Uterus (tissue), 2 donors: ENCODE results near the gene FGFR3.

Source experiments
- CTCF ChIP-seq, 4 experiments: fragments of 200-600 bp in 2 of 4; fragments of 450-650 bp in 2 of 4; sonication (generic) in 2 of 4; IDR thresholded peaks; one replicate each; pipeline ENCODE4 v1.5.1; 2016 to 2019; ENCODE audit warnings: antibody characterized with exemption in 4 of 4, mild to moderate bottlenecking in 2 of 4, moderate library complexity in 1 of 4
- POLR2A ChIP-seq, 2 donors: fragments of 450-650 bp; IDR thresholded peaks; one replicate each; pipeline ENCODE4 v1.6.1; 2016; ENCODE audit warnings: antibody characterized with exemption in 2 of 2, mild to moderate bottlenecking in 1 of 2, moderate library complexity in 1 of 2

DNA sequence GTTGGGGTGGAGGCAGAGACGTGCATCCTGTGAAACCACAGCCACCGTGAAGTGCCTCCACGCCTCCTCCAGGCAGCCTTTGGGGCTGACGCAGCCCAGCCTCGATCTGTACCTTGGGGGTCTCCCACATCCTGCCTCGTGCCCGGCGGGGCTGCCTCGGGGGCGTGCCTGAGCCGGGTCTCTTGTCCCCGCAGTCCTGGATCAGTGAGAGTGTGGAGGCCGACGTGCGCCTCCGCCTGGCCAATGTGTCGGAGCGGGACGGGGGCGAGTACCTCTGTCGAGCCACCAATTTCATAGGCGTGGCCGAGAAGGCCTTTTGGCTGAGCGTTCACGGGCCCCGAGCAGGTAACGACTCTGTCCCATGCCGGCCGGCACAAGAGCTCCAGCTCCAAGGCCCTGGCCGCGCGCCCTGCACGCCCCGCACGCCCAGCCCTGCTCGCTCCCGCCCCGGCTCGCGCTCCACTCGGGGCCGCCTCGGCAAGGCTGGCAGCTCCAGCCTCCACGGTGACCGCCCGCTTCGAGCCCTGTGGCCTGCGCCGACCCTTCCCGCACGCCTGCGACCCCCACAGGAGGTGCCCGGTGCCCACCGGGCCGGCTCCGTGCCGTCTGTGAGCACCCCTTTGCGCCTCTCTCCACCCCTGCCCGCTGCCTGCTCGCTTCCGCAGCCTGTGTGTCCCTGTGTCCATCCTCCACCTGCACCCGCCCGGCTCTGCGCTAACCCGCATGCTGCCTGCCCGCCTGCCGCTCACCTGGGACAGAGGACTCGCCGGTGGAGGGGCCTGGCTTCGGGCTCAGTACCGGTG, 9.8 kb downstream of the FGFR3 start:
- TF ChIP-seq CTCF (IDR thresholded peaks at IDR 0.05): no peak
- no peak for TF ChIP-seq POLR2A (IDR thresholded peaks at IDR 0.05)
